ENCODE measurements around the gene RPL39L. TPM values are rescaled to one million over a fixed set of nuclear protein-coding genes. Genes with fewer than 3 reads are reported as not detected.

Gene RPL39L
- total RNA-seq, 1 donor from 2014 or later, result 13.4 TPM

DNA sequence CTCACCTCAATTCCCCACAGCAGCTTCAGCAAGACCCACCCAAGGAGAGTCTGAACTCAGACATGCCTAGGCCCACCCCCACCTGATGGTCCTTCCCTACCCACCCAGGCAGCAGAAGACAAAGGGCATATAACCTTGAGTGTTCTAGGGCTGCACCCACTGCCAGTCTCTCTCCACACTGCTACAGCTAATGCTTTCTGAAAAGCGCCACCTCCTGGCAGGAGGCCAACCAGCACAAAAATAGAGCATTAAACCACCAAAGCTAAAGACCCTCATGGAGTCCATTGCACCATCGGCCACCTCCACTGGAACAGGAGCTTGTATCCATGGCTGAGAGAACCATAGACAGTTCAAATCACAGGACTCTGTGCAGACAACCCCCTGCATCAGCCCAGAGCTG is 11.3 kb upstream of the RPL39L start:
- Mint-ChIP-seq H3K4me1 (no peaks in the 10 kb centered on the region), H3K4me3 (no peak overlapping the region), H3K27ac (no peak overlapping the region), H3K27me3 (ENCODE audit: low read depth) (peaks cover 18% of the 10 kb centered on the region), H3K9me3 (peaks cover 30% of the 10 kb centered on the region), H3K36me3 (peaks cover 2% of the 10 kb centered on the region)
- no peak for DNase-seq (ENCODE audit: low spot score in 2 of 2, unreplicated experiment in 2 of 2)
- TF ChIP-seq, protein P1, sequence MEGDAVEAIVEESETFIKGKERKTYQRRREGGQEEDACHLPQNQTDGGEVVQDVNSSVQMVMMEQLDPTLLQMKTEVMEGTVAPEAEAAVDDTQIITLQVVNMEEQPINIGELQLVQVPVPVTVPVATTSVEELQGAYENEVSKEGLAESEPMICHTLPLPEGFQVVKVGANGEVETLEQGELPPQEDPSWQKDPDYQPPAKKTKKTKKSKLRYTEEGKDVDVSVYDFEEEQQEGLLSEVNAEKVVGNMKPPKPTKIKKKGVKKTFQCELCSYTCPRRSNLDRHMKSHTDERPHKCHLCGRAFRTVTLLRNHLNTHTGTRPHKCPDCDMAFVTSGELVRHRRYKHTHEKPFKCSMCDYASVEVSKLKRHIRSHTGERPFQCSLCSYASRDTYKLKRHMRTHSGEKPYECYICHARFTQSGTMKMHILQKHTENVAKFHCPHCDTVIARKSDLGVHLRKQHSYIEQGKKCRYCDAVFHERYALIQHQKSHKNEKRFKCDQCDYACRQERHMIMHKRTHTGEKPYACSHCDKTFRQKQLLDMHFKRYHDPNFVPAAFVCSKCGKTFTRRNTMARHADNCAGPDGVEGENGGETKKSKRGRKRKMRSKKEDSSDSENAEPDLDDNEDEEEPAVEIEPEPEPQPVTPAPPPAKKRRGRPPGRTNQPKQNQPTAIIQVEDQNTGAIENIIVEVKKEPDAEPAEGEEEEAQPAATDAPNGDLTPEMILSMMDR (IDR thresholded peaks at IDR 0.05; ENCODE audit: unreplicated experiment), result no peak

DNA sequence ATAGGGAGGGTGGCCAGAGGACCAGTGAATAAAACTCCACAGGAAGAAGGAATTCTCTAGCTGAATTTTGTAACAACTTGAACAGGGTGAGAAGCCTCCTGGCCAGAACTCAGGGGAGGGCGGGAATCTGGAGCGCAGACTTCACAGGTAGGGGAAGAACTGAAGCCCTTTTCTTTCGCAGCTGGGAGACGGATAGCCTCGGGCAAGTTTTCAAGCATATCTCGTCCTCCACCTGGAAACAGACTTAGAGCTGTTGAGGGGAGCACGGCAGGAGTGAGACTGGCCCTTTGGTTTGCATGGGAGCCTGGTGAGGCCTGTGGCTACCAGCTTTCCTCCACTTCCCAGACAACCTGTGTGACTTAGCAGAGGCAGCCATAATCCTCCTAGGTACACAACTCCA is 10.9 kb upstream of the RPL39L start:
- DNase-seq (ENCODE audit: low spot score in 2 of 2, unreplicated experiment in 2 of 2), result no peak
- Mint-ChIP-seq H3K9me3 (peaks cover 29% of the 10 kb centered on the region), H3K4me3 (no peak overlapping the region), H3K4me1 (no peaks in the 10 kb centered on the region), H3K27ac (no peak overlapping the region), H3K27me3 (ENCODE audit: low read depth) (peaks cover 17% of the 10 kb centered on the region), H3K36me3 (peaks cover 2% of the 10 kb centered on the region)
- TF ChIP-seq, protein P1 (IDR thresholded peaks at IDR 0.05; ENCODE audit: unreplicated experiment), result no peak

DNA sequence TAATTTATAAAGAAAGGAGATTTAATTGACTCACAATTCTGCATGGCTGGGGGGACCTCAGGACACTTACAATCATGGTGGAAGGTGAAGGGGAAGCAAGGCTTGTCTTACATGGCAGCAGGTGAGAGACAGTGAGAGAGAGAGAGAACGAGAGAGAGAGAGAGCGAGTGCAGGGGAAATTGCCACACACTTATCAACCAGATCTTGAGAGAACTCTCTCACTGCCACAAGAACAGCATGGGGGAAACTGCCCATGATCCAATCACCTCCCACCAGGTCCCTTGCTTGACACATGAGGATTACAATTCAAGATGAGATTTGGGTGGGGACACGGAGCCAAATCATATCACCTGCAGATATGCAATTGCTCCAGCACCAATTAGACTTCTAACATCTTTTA is 7.1 kb upstream of the RPL39L start:
- TF ChIP-seq, protein P1 (IDR thresholded peaks at IDR 0.05; ENCODE audit: unreplicated experiment), result no peak
- no peaks in the 10 kb centered on the region for H3K4me1 Mint-ChIP-seq
- peaks cover 24% of the 10 kb centered on the region for H3K9me3 Mint-ChIP-seq
- no peak overlapping the region for H3K4me3 Mint-ChIP-seq
- no peak overlapping the region for H3K27ac Mint-ChIP-seq
- H3K36me3 Mint-ChIP-seq, result peaks cover 2% of the 10 kb centered on the region
- H3K27me3 Mint-ChIP-seq (ENCODE audit: low read depth), result peaks cover 9% of the 10 kb centered on the region
- no peak for DNase-seq (ENCODE audit: low spot score in 2 of 2, unreplicated experiment in 2 of 2)

DNA sequence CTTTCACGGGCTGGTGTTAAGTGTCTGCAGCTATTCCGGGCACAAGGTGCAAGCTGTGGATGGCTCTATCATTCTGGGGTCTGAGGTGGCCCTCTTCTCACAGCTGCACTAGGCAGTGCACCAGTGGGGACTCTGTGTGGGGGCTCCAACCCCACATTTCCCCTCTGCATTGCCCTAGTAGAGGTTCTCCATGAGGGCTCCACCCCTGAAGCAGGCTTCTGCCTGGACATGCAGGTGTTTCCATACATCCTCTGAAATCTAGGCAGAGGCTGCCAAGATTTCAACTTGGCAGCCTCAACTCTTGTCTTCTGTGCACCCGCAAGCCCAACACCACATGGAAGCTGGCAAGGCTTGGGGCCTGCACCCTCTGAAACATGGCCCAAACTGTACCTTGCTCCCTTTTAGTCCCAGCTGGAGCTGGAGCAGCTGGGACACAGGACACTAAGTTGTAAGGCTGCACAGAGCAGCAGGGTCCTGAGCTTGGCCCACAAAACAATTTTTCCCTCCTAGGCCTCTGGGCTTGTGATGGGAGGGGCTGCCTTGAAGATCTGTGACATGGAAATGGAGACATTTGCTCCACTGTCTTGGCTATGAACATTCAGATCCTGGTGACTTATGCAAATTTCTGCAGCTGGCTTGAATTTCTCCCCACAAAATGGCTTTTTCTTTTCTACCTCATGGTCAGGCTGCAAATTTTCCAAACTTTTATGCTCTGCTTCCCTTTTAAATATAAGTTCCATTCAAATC is 6.0 kb upstream of the RPL39L start:
- no peaks in the 10 kb centered on the region for H3K4me1 Mint-ChIP-seq
- TF ChIP-seq, protein P1 (IDR thresholded peaks at IDR 0.05; ENCODE audit: unreplicated experiment), result no peak

DNA sequence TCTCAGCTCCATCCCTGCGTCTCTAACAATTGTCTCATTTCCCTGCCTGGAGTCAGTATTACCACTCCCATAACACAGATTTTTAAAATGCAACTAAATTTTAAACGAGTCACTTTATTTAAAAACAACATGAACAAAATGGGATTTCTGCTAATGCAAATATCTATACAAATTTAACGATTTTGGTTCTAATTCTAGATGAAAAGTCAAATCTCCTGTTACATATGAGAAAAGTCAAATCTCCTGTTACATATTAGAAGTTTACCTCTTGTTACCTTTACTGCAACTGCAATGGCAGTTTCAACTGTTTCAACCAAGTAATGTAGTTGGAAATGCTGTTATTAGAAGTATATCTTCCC is 578 bp upstream of the RPL39L start:
- H3K36me3 Mint-ChIP-seq, result peaks cover 13% of the 10 kb centered on the region
- peaks cover 7% of the 10 kb centered on the region for H3K27me3 Mint-ChIP-seq (ENCODE audit: low read depth)
- peaks cover 21% of the 10 kb centered on the region for H3K9me3 Mint-ChIP-seq
- DNase-seq (ENCODE audit: low spot score in 2 of 2, unreplicated experiment in 2 of 2), result no peak
- peak overlapping the region; percentile 91 for H3K27ac Mint-ChIP-seq
- TF ChIP-seq, protein P1 (IDR thresholded peaks at IDR 0.05; ENCODE audit: unreplicated experiment), result no peak
- H3K4me3 Mint-ChIP-seq, result peak overlapping the region; percentile 79
- H3K4me1 Mint-ChIP-seq, result peaks cover 13% of the 10 kb centered on the region

More for the DNA sequence above, 6.0 kb upstream of the RPL39L start:
- Mint-ChIP-seq H3K27me3 (ENCODE audit: low read depth) (peaks cover 9% of the 10 kb centered on the region), H3K4me3 (no peak overlapping the region), H3K9me3 (peaks cover 24% of the 10 kb centered on the region), H3K36me3 (peaks cover 2% of the 10 kb centered on the region), H3K27ac (no peak overlapping the region)
- DNase-seq (ENCODE audit: low spot score in 2 of 2, unreplicated experiment in 2 of 2), result no peak
